Heart left ventricle (tissue), 16 donors: Measurements from ENCODE around the gene ABCB6. TPM values are rescaled to one million over a fixed set of nuclear protein-coding genes. Genes with fewer than 3 reads are reported as not detected.

Experiments
- ATAC-seq, 4 donors: fragments of 200-7000 bp; cut with Tn5 transposase; one replicate each; pipeline ENCODE4 v1.9.1; 2020 to 2022; ENCODE audit warnings: moderate library complexity in 4 of 4, mild to moderate bottlenecking in 3 of 4, moderate number of reproducible peaks in 1 of 4
- DNase-seq, 5 donors: peaks; one replicate each; pipeline ENCODE4 v3.0.0-alpha.2; 2020
- H3K27ac ChIP-seq, 12 donors: fragments of 200-600 bp; sonication (generic) in 4 of 12; one replicate each; pipeline versions ENCODE4 v1.5.0 to v1.8.0; 2016 to 2022; ENCODE audit warnings: mild to moderate bottlenecking in 2 of 12
- H3K27me3 ChIP-seq, 9 donors: fragments of 200-600 bp; sonication (generic) in 2 of 9; one replicate each; pipeline versions ENCODE4 v1.5.1 to v1.8.0; 2016 to 2022; ENCODE audit warnings: mild to moderate bottlenecking in 3 of 9
- H3K36me3 ChIP-seq, 9 donors: fragments of 200-600 bp; sonication (generic) in 2 of 9; one replicate each; pipeline versions ENCODE4 v1.5.0 to v1.8.0; 2018 to 2022; ENCODE audit warnings: mild to moderate bottlenecking in 2 of 9
- H3K4me1 ChIP-seq, 12 donors: fragments of 200-600 bp; sonication (generic) in 4 of 12; one replicate each; pipeline versions ENCODE4 v1.5.0 to v1.8.0; 2016 to 2022; ENCODE audit warnings: mild to moderate bottlenecking in 3 of 12
- H3K4me3 ChIP-seq, 12 donors: fragments of 200-600 bp; sonication (generic) in 4 of 12; one replicate each; pipeline versions ENCODE4 v1.5.0 to v1.8.0; 2017 to 2022; ENCODE audit warnings: mild to moderate bottlenecking in 9 of 12, moderate library complexity in 4 of 12
- H3K9me3 ChIP-seq, 12 donors: fragments of 200-600 bp; sonication (generic) in 4 of 12; one replicate each; pipeline versions ENCODE4 v1.5.0 to v1.8.0; 2016 to 2022; ENCODE audit warnings: mild to moderate bottlenecking in 1 of 12
- CTCF ChIP-seq, 12 donors: fragments of 200-600 bp; sonication (generic) in 4 of 12; IDR thresholded peaks; one replicate each; pipeline versions ENCODE4 v1.5.0 to v1.8.0; 2018 to 2022; ENCODE audit warnings: antibody characterized with exemption in 12 of 12, mild to moderate bottlenecking in 5 of 12
- POLR2A ChIP-seq, 2 donors: fragments of 450-650 bp; IDR thresholded peaks; one replicate each; pipeline ENCODE4 v1.6.1; 2017; ENCODE audit warnings: antibody characterized with exemption in 2 of 2, mild to moderate bottlenecking in 2 of 2, moderate library complexity in 2 of 2
- WGBS, 4 donors: extraction: QIAGEN DNeasy Blood & Tissue Kit in 2 of 4; methylation state at CpG; one replicate each; pipeline versions ENCODE4 v1.1.5 to v1.1.7; 2013 to 2018; 5-methylcytosine and 5-hydroxymethylcytosine counted together
- intact Hi-C, 10 donors: fragments of 100-400 bp; cut with DNase I; formaldehyde crosslinking; loops; one replicate each; pipeline versions ENCODE4 v1.11.1 to v1.14.2; 2022
- polyA plus RNA-seq, 2 donors: library from polyadenylated mRNA; stranded (reverse); fragments of 200-250 nt; gene quantifications; one replicate each; pipeline ENCODE4 v1.2.3, GENCODE V29; 2013
- total RNA-seq, 9 donors: library from RNA; depleted of rRNA in 2 of 9; stranded (reverse); fragments of >200 nt in 2 of 9; fragmentation: NEBNext Ultra II Directional in 3 of 9; extraction: Animal tissue kit (Norgen Biotek cat#: 25700) in 3 of 9; gene quantifications; one replicate each; pipeline versions ENCODE4 v1.1.0 to v1.2.4, GENCODE V29; 2016 to 2023
- donor health status: ischemic (EF 13 %, LVEDD 7.1; RV severe dilation, severe dysfunction).
- donor health status: healthy with polysubstance abuse.
- donor health status: DM: no; HTN: yes; CAD: no.
- donor health status: DM: no; HTN: no; CAD: no.
- donor health status: ischemic (EF 25% LVEDD 6.9; RV normal size, moderate dysfunction).
- donor health status: ischemic (EF 25% LVEDD 5.7; RV mildly dilated, moderate dysfunction).
- donor health status: healthy.
- donor health status: DM: yes; HTN: yes; CAD: no.
- donor health status: ischemic (EF 35%, LVEDD 5.7; RV mildly dilated, moderate dysfunction).
- donor health status: nonischemic (EF 11% LVEDD 7.7; RV severe dilation, severe dysfunction).
- donor health status: DM: yes; HTN: yes; CAD: no.
- donor health status: PGD.
- donor health status: ischemic (EF 29% LVEDD 5.4; RV normal size, mild dysfunction).
- donor health status: nonischemic (EF 23%, LVEDD 6.1; RV moderate dilation, normal function).

ABCB6 gene
- total and polyA plus RNA-seq, 11 donors = 12.1 to 30.4 (median 20.0) TPM

- no peaks in the 10 kb centered on the region for H3K36me3 ChIP-seq
- H3K4me1 ChIP-seq = no peaks in the 10 kb centered on the region
- intact Hi-C loops = no loop called here
- TF ChIP-seq POLR2A (IDR thresholded peaks at IDR 0.05) = no peak
- TF ChIP-seq CTCF (IDR thresholded peaks at IDR 0.05) = no peak
- WGBS, 4 donors = 73 to 78% (median 76%) methylated on average over 5 of the region's 5 CpGs
- H3K4me3 ChIP-seq = no peak overlapping the region
- H3K9me3 ChIP-seq = no peaks in the 10 kb centered on the region
- H3K27ac ChIP-seq = no peak overlapping the region
- ATAC-seq (no peak), DNase-seq (peak in 1 of 5 donors; percentile 1)
- H3K27me3 ChIP-seq = peaks cover 0 to 16% (median 0%) of the 10 kb centered on the region in 9 donors
These were observed 19.8 kb downstream of the ABCB6 start for GRCh38 chr2:219198974-219199373.

GRCh38 chr2:219197388-219197787, 21.4 kb downstream of the ABCB6 start:
- no peak for DNase-seq
- no peak for TF ChIP-seq CTCF (IDR thresholded peaks at IDR 0.05)
- no peak for TF ChIP-seq POLR2A (IDR thresholded peaks at IDR 0.05)
- no peaks in the 10 kb centered on the region for H3K9me3 ChIP-seq
- peaks cover 0 to 16% (median 0%) of the 10 kb centered on the region in 9 donors for H3K27me3 ChIP-seq
- 93 to 100% (median 95%) methylated on average over 1 of the region's 1 CpG for WGBS, 4 donors
- H3K36me3 ChIP-seq = no peaks in the 10 kb centered on the region
- intact Hi-C loops = no loop called here
- ATAC-seq = no peak
- H3K4me3 ChIP-seq = no peak overlapping the region
- H3K4me1 ChIP-seq = no peaks in the 10 kb centered on the region
- H3K27ac ChIP-seq = no peak overlapping the region

GRCh38 chr2:219186754-219187456, 31.9 kb downstream of the ABCB6 start:
- intact Hi-C loops = no loop called here
- 89 to 92% (median 90%) methylated on average over 7 of the region's 7 CpGs for WGBS, 4 donors
- Histone ChIP-seq H3K4me3 (no peak overlapping the region), H3K9me3 (no peaks in the 10 kb centered on the region), H3K27ac (no peak overlapping the region), H3K36me3 (peaks cover 0 to 45% (median 31%) of the 10 kb centered on the region in 9 donors), H3K4me1 (peaks cover 0 to 11% (median 0%) of the 10 kb centered on the region in 12 donors), H3K27me3 (no peaks in the 10 kb centered on the region)
- ATAC-seq (no peak), DNase-seq (no peak)
- TF ChIP-seq CTCF (IDR thresholded peaks at IDR 0.05) (no peak), POLR2A (IDR thresholded peaks at IDR 0.05) (no peak)

GRCh38 chr2:219184121-219184520, 34.6 kb downstream of the ABCB6 start:
- TF ChIP-seq CTCF (IDR thresholded peaks at IDR 0.05) (no peak), POLR2A (IDR thresholded peaks at IDR 0.05) (no peak)
- Histone ChIP-seq H3K4me1 (peaks cover under 1 to 22% (median 8%) of the 10 kb centered on the region in 12 donors), H3K4me3 (no peak overlapping the region), H3K27me3 (no peaks in the 10 kb centered on the region), H3K9me3 (no peaks in the 10 kb centered on the region), H3K27ac (no peak overlapping the region), H3K36me3 (peaks cover 0 to 69% (median 56%) of the 10 kb centered on the region in 9 donors)
- ATAC-seq (no peak), DNase-seq (peak in 1 of 5 donors; percentile 2)
- 92 to 100% (median 98%) methylated on average over 2 of the region's 2 CpGs for WGBS, 4 donors
- intact Hi-C loops = no loop called here
